T-helper 1 cell (primary cell): ENCODE results near the gene DNAH8.
"Not testable (repeated sequence)": the region's sequence is repeated elsewhere in the genome, so short reads cannot be mapped to it uniquely, and the experiment has no call there.

Source experiments
- DNase-seq, 5 donors: peaks; one replicate each; pipeline ENCODE4 v3.0.0-alpha.2; 2012 to 2020
- total RNA-seq, 4 donors: gene quantifications; one replicate each; lab custom pipeline; 2026; lab: John Stamatoyannopoulos, UW

Gene DNAH8
- total RNA-seq: 0.15 to 0.80 (median 0.47) reads per million in 4 donors

- peak in 1 of 5 donors; percentile 18 for DNase-seq
These were observed at the start of gene DNAH8 for GRCh38 chr6:38715016-38715689. Gene DNAH8 (plus strand): TSS chr6:38715311. CDS start chr6:38722810, 7,499 bp downstream.

- DNase-seq: peak in 2 of 5 donors; percentile 27 to 52
These were observed 43.1 kb upstream of the DNAH8 start for GRCh38 chr6:38671885-38672467.

GRCh38 chr6:38673397-38674165 lies 41.5 kb upstream of the DNAH8 start:
- DNase-seq: peak in 1 of 5 donors; percentile 11

- DNase-seq: no peak
These were observed 38.7 kb upstream of the DNAH8 start for GRCh38 chr6:38676236-38676973.

- DNase-seq: no peak
These were observed 38.1 kb upstream of the DNAH8 start for GRCh38 chr6:38676974-38677544.

GRCh38 chr6:38678178-38678760 lies 36.8 kb upstream of the DNAH8 start:
- no peak for DNase-seq

- no peak for DNase-seq
These were observed 35.4 kb upstream of the DNAH8 start for GRCh38 chr6:38679668-38680067.

GRCh38 chr6:38681850-38682249 lies 33.3 kb upstream of the DNAH8 start:
- DNase-seq: no peak

GRCh38 chr6:38684237-38684636 lies 30.9 kb upstream of the DNAH8 start:
- no peak for DNase-seq

GRCh38 chr6:38684904-38685303 lies 30.2 kb upstream of the DNAH8 start:
- no peak for DNase-seq

- DNase-seq: no peak
These were observed 28.7 kb upstream of the DNAH8 start for GRCh38 chr6:38686270-38687042.

GRCh38 chr6:38687043-38687353 lies 28.1 kb upstream of the DNAH8 start:
- no peak for DNase-seq

- no peak for DNase-seq
These were observed 27.6 kb upstream of the DNAH8 start for GRCh38 chr6:38687549-38687948.

GRCh38 chr6:38688579-38689087 lies 26.5 kb upstream of the DNAH8 start:
- DNase-seq: no peak

- DNase-seq: no peak
These were observed 19.7 kb upstream of the DNAH8 start for GRCh38 chr6:38695227-38695900.

- DNase-seq: no peak
These were observed 19.2 kb upstream of the DNAH8 start for GRCh38 chr6:38695933-38696332.

- DNase-seq: no peak
These were observed 18.8 kb upstream of the DNAH8 start for GRCh38 chr6:38696345-38696744.

- DNase-seq: no peak
These were observed 17.3 kb upstream of the DNAH8 start for GRCh38 chr6:38697846-38698245.

GRCh38 chr6:38699702-38700101 lies 15.4 kb upstream of the DNAH8 start:
- not testable (repeated sequence) for DNase-seq

- DNase-seq: no peak
These were observed 13.6 kb upstream of the DNAH8 start for GRCh38 chr6:38701551-38701950.
